HG02623 (cell line): ENCODE data around the gene FOXC2.

ENCODE experiments used
- ATAC-seq: cut with Tn5 transposase; IDR thresholded peaks from one replicate; pipeline ENCODE4 v1.9.1; 2021; ENCODE audit warnings: moderate library complexity; ENCODE audit not compliant: unreplicated experiment

The FOXC2 gene

DNA sequence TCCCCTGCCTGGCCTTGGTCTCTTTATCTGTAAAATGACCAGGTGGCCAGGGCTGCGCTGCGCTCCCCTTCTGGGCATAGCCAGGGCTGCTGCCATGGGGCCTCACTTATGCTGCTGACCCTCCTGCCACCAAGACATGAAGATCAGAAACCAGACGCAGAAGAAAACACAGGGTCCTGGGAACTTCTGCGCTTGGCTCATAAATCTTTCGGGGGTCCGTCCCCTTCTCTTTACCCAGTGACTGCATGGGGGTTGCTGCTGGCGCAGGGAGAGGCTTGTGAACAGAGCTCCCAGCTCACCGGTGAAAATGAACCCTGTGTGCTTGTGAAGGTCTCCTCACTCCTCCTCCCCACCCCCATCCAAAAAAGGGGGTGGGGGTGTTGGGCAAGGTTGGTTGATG, 6.0 kb downstream of the FOXC2 start:
- no peak for ATAC-seq

- no peak for ATAC-seq
Observed at GRCh38 chr16:86573215-86573614, 6.6 kb downstream of the FOXC2 start.

DNA sequence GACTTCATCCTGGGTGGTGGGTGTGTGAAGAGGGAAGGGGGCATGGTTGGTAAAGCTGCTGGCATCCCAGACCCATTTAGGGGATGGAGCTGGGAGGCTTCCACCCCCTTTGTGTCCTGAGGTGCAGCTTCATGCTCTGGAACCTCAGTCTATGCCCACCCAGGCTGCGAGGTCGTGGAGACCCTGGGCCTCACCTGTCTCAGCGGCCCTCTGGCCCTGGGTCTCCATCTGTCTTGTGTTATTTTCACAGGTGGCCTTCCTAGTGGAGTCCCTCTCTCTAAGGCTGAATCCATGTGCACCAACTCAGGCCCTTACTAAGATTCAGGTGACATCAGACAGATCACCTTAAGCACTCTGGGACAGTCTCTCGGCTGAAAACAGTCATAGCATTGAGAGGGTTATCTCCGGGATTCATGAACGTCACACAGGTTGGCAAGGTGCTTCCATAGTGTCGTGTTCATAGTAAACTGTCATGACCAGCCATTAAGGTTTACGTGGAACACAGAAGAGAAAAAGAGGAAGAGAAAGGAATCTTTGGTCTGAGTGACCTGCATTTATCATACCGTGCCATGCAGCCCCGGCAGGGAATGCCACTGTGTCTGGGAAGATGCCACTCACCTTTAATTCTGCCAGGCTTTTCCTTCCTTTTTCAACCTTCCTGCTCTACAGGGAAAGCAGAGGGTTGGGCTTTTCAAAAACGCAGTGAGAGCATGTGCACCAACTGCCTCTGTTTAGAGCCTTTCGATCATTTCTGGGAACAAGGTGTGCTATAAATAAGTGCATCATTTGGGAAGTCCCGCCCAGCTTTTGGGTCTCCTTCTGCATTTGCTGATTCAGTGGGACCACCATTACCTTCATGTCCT, 7.2 kb downstream of the FOXC2 start:
- no peak for ATAC-seq

DNA sequence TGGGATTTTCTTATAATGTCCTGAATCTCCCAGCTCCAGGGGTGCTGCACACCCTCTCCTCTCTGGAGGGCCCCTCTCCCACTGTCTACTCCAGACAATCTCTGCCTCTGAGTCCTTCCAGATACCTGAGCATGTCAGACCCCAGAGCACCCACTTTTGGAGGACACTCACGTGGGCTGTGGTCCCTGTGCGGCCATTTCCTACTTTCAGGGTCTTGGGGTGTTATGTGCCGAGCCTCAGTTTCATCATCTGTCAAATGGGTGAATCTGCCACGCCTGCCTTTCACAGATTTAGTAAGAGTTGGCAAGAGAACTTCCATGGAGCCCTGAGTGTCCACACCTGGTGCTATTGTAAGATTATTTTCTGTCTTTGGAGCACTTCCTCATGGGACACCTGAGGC, 8.0 kb downstream of the FOXC2 start:
- ATAC-seq = no peak

GRCh38 chr16:86575095-86575685, 8.6 kb downstream of the FOXC2 start:
- no peak for ATAC-seq

DNA sequence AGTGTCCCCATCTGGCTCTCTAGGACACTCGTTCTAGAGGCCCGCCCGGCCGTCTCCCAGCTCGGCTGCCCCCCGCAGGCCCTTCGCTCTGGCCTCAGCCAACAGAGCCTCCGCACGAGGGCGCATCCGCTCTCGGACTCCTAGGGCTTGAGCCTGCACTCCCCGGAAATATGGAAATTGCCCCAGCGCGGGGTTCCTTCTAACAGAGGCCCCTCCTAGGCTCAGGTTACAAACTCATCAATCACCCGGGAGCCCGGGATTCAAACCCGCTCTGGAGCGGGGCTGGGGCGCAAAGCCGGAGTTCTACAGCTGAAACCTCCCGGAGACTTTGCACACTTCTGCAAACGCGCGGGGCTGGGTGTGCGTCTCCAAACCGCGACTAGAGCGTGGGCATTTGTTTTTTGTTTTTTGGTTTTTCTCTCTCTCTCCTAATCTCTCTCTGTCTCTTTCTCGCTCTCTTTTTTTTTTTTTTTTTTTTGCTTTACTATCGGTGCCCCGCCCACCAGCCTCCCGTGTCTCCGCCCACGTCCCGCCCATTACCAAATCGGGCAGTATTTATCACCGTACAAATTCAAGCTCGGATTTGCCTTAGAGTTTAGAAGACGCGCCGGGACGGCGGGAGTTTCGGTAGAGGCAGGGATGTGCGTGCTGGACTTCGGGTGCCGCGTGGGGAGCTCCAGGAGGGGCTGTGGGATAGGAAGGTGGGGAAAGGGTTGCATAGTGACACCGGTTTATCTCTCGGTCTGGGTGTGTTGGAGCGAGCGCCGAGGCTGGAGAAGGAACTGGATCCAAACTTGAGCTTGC, 9.3 kb downstream of the FOXC2 start:
- ATAC-seq = no peak

DNA sequence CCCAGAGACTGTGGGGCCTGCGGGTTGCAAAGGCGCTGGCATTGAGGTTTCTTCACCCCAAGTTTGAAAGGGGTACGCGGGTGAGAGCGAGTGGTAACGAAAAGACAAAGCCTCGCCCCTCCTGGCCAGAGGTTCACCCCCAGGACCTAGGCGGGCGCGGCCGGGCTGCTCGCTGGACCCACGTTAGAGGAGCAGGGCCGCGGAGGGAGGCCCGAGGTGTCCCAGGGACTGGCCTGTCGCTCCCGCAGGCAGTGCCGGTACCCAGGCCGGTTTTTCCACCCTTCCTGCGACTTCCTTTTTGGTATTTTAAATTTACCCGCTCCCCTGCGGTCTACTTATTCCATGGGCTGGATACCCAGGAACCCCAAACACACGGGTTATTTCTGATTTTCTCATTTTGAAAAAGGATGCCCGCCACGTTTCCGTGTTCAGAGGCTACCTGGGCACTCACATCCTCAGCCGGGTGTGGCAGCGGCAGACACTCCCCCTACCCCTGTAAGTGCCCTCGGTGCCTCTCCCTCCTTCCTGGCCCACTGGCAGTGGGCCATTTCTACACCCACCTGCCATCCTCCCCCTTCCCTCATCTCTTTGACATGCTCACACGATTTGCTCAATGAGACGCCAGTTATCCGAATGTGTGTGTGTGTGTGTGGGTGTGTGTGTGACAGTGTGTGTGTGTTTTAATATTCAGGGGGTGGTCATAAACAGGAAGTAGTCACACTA, 10.1 kb downstream of the FOXC2 start:
- no peak for ATAC-seq

DNA sequence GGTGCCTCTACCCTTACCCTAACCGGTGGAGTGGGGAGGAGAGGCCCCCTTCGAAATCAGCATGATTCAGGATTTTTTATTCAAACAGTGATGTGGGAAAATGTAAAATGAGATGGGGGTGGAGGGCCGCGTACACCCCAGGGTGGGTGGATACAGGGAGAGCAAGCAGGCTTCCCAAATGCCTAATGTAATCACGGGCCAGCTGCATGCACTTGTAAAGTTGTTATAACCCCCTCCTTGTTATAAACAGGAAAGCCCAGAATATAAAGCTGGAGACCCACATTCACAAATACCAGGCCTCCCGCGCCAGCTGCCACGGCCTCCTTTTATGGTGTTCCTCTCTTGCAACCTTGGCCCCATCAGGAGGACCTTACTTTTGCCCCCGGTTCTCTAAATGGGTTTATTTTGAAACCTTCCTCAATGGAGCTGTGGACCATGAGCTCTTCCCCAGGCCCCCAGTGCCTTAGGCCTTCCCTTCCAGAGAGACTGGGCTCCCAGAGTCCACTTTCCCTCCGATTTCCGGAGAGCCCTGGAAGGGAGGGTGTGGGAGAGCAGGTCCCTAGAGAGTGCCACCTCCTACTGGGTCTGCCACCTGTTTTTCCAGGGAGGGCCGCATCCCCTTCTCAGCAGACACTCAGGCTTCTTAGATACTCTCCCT, 10.8 kb downstream of the FOXC2 start:
- ATAC-seq = no peak

GRCh38 chr16:86578061-86578599, 11.5 kb downstream of the FOXC2 start, which contains the start of gene FOXL1:
Gene FOXL1, plus strand, starts transcription at chr16:86578549. Its CDS starts 175 bp downstream, at chr16:86578724.
- ATAC-seq = no peak

DNA sequence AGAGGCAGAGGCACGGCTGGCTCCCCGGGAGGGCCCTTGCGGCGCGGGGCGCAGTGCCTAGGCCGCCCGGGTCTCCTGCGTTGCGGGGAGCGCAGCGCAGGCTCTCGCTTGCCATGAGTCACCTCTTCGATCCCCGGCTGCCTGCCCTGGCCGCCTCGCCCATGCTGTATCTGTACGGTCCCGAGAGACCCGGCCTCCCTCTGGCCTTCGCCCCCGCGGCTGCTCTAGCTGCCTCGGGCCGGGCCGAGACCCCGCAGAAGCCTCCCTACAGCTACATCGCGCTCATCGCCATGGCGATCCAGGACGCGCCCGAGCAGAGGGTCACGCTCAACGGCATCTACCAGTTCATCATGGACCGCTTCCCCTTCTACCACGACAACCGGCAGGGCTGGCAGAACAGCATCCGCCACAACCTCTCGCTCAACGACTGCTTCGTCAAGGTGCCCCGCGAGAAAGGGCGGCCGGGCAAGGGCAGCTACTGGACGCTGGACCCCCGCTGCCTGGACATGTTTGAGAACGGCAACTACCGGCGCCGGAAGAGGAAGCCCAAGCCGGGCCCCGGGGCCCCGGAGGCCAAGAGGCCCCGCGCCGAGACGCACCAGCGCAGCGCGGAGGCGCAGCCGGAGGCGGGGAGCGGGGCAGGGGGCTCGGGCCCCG, 12.1 kb downstream of the FOXC2 start:
- ATAC-seq = no peak

GRCh38 chr16:86579268-86580062, 12.8 kb downstream of the FOXC2 start:
- no peak for ATAC-seq

- ATAC-seq = no peak
Observed at GRCh38 chr16:86580063-86580790, 13.6 kb downstream of the FOXC2 start.

- ATAC-seq = no peak
Observed at GRCh38 chr16:86580791-86581170, 14.2 kb downstream of the FOXC2 start.

- ATAC-seq = no peak
Observed at GRCh38 chr16:86581458-86581857, 14.8 kb downstream of the FOXC2 start.

GRCh38 chr16:86584071-86584685, 17.5 kb downstream of the FOXC2 start:
- ATAC-seq = no peak

DNA sequence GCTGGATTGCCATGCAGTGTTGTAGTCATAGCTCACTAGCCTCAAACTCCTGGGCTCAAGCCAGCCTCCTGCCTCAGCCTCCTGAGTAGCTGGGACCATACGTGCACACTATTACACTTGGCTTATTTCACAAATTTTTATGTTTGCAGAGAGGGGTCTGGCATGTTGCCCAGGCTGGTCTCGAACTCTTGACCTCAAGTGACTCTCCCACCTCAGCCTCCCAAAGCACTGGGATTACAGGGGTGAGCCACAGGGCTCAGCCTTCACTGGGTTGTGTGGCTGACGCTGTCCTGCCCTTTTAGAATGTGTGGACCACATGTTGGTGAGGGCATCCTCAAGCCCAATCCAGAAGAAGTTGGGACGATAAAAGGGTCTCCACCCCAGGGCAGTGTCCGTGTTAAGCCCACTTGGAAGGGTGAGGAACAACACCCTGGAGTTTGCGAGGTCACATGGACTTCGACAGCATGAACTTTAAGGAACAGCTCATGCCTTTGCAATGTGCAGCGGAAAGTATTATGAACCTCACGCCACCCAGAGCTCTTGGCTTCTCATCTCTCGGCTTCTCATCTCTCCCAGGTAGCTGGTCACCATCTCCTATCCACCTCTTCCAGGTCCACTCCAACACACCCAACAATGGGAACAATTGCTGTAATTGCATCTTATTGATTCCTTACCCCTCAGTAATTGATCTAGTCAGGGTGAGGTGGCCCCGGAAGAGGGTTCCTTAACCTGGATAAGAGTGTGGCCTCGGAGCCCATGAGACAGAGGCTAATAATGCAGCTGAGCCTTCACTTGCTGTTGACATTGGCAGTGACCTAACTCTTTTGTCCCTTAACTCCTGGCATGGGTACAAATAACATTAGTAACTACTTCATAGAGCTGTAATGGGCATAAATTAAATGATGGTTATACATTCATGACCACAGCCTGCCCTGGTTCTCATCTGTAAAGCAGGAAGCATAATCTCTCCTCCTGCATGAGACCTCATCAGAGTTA, 18.4 kb downstream of the FOXC2 start:
- ATAC-seq = no peak
